HCT116 (cell line): Measurements from ENCODE around the gene MYH13. TPM values are rescaled to one million over a fixed set of nuclear protein-coding genes. Genes with fewer than 3 reads are reported as not detected.

Experiments used
- ATAC-seq: fragments of 200-7000 bp; cut with Tn5 transposase; 2 replicates; pipeline ENCODE4 v1.9.1; 2020; ENCODE audit warnings: mild to moderate bottlenecking, moderate library complexity
- BruUV-seq: library from RNA; stranded (reverse); fragments of 400-500 nt; replicated peaks from 2 replicates; lab custom pipeline; 2021; lab: Mats Ljungman, UMichigan
- CTCF ChIA-PET: fragments of 300-600 bp; sonication (Branson Sonifier 250); formaldehyde crosslinking; loops from one replicate; lab custom pipeline; 2021; ENCODE audit warnings: antibody characterized with exemption; lab: Charles Lee
- POLR2A ChIA-PET: fragments of 300-600, 350-600 bp; sonication (Branson Sonifier 250); formaldehyde crosslinking; loops from one replicate; lab custom pipeline; 2021; ENCODE audit warnings: antibody characterized with exemption; lab: Charles Lee
- RAD21 ChIA-PET, 2 experiments: fragments of 300-600 bp; sonication (Branson Sonifier 250); formaldehyde crosslinking; loops; one replicate each; lab custom pipeline; 2023; ENCODE audit warnings: low total read pairs in 2 of 2; ENCODE audit not compliant: uncharacterized antibody in 2 of 2, unreplicated experiment in 2 of 2, low non-redundant PET in 1 of 2; lab: Charles Lee
- DNase-seq: peaks from one replicate; pipeline ENCODE4 v3.0.0-alpha.2; 2010; ENCODE audit warnings: low read depth, low spot score
- H2AFZ ChIP-seq: fragments of 200-600 bp; shearing (Covaris generic), sonication (generic); 2 replicates; pipeline ENCODE4 v1.6.1; 2017; ENCODE audit warnings: low read depth, mixed run types, mixed read lengths, antibody characterized with exemption, low read length; ENCODE audit not compliant: poor library complexity, severe bottlenecking
- H3K27ac ChIP-seq: 2 replicates; pipeline ENCODE4 v1.5.1; 2012; ENCODE audit warnings: low read depth, low read length
- H3K27me3 ChIP-seq: fragments of 200-600 bp; sonication (generic); 2 replicates; pipeline ENCODE4 v1.6.1; 2016; ENCODE audit warnings: mixed run types, low read length, mixed read lengths; ENCODE audit not compliant: insufficient read depth
- H3K36me3 ChIP-seq, 2 experiments: fragments of 200-500 bp in 1 of 2; fragments of 200-600 bp in 1 of 2; sonication (Bioruptor generic) in 1 of 2; sonication (generic) in 1 of 2; 2 replicates each; pipeline versions ENCODE4 v1.5.1 to v1.6.1; 2014 to 2016; ENCODE audit warnings: low read length in 2 of 2, inconsistent platforms in 1 of 2, mixed read lengths in 1 of 2, mixed run types in 1 of 2; ENCODE audit not compliant: insufficient read depth in 2 of 2, control insufficient read depth in 1 of 2
- H3K4me1 ChIP-seq, 2 experiments: fragments of 200-600 bp in 1 of 2; sonication (generic) in 1 of 2; 2 replicates each; pipeline versions ENCODE4 v1.5.1 to v1.6.1; 2012 to 2017; ENCODE audit warnings: low read length in 2 of 2, inconsistent platforms in 1 of 2, mild to moderate bottlenecking in 1 of 2, mixed read lengths in 1 of 2, mixed run types in 1 of 2, moderate library complexity in 1 of 2; ENCODE audit not compliant: insufficient read depth in 2 of 2, control insufficient read depth in 1 of 2
- H3K4me2 ChIP-seq: fragments of 200-600 bp; sonication (generic); 2 replicates; pipeline ENCODE4 v1.6.1; 2017; ENCODE audit warnings: mixed run types, low read length, mixed read lengths
- H3K4me3 ChIP-seq, 2 experiments: fragments of 200-600 bp in 1 of 2; sonication (generic) in 1 of 2; replicated peaks in 1 of 2; 2 replicates each; pipeline ENCODE4 v1.5.1; 2011 to 2016; ENCODE audit warnings: low read length in 2 of 2, control low read depth in 1 of 2, low read depth in 1 of 2, mild to moderate bottlenecking in 1 of 2, mixed read lengths in 1 of 2, mixed run types in 1 of 2
- H3K79me2 ChIP-seq: fragments of 200-600 bp; sonication (generic); 2 replicates; pipeline ENCODE4 v1.6.1; 2017; ENCODE audit warnings: mild to moderate bottlenecking, mixed run types, low read length, moderate library complexity, mixed read lengths; ENCODE audit not compliant: insufficient read depth
- H3K9ac ChIP-seq: fragments of 200-600 bp; sonication (generic); 2 replicates; pipeline ENCODE4 v1.6.1; 2016; ENCODE audit warnings: low read length, mixed read lengths
- H3K9me2 ChIP-seq: fragments of 200-600 bp; sonication (generic), shearing (Covaris generic); 2 replicates; pipeline ENCODE4 v1.6.1; 2017; ENCODE audit warnings: mixed run types, mild to moderate bottlenecking, moderate library complexity; ENCODE audit not compliant: insufficient read depth
- H3K9me3 ChIP-seq, 2 experiments: fragments of 200-500 bp in 1 of 2; fragments of 200-600 bp in 1 of 2; sonication (Bioruptor generic) in 1 of 2; sonication (generic) in 1 of 2; 2 replicates each; pipeline ENCODE4 v1.6.1; 2014 to 2017; ENCODE audit warnings: low read length in 2 of 2, mixed read lengths in 2 of 2, inconsistent platforms in 1 of 2, low read depth in 1 of 2, mild to moderate bottlenecking in 1 of 2, mixed run types in 1 of 2, moderate library complexity in 1 of 2; ENCODE audit not compliant: control insufficient read depth in 1 of 2, insufficient read depth in 1 of 2
- H4K20me1 ChIP-seq: fragments of 200-600 bp; sonication (generic), shearing (Covaris generic); 2 replicates; pipeline ENCODE4 v1.6.1; 2017; ENCODE audit warnings: mixed run types, mild to moderate bottlenecking, moderate library complexity; ENCODE audit not compliant: insufficient read depth
- CEBPB ChIP-seq: IDR thresholded peaks from 2 replicates; pipeline ENCODE4 v1.6.1; 2012; ENCODE audit warnings: low read depth
- JUND ChIP-seq: IDR thresholded peaks from 2 replicates; pipeline ENCODE4 v1.6.1; 2012
- RAD21 ChIP-seq: IDR thresholded peaks from 2 replicates; pipeline ENCODE4 v1.6.1; 2012; ENCODE audit warnings: low read depth, mild to moderate bottlenecking
- SIN3A ChIP-seq: IDR thresholded peaks from 2 replicates; pipeline ENCODE4 v1.6.1; 2012; ENCODE audit warnings: low read depth
- TCF7L2 ChIP-seq: IDR thresholded peaks from 2 replicates; pipeline ENCODE4 v1.7.0; 2011; ENCODE audit warnings: borderline replicate concordance, inconsistent platforms; ENCODE audit not compliant: insufficient read depth, insufficient read length; ENCODE audit errors: extremely low read depth
- ZNF274 ChIP-seq: fragments of 200-500 bp; sonication (Bioruptor generic); IDR thresholded peaks from 2 replicates; pipeline ENCODE4 v1.6.1; 2014; ENCODE audit warnings: mild to moderate bottlenecking, low read depth, low read length, inconsistent platforms
- intact Hi-C: fragments of 100-400 bp; cut with micrococcal nuclease; formaldehyde crosslinking; loops from 2 replicates; pipeline ENCODE4 v1.10.0; 2022
- total RNA-seq: library from RNA; stranded (reverse); gene quantifications from one replicate; pipeline ENCODE4 v1.2.1, GENCODE V29; 2021; ENCODE audit not compliant: unreplicated experiment
- TF ChIP-seq, protein P1 (sequence below): IDR thresholded peaks from 2 replicates; pipeline ENCODE4 v1.6.1; 2012; ENCODE audit warnings: low read depth

Gene MYH13
- total RNA-seq, 1 experiment from 2014 or later: not detected

DNA sequence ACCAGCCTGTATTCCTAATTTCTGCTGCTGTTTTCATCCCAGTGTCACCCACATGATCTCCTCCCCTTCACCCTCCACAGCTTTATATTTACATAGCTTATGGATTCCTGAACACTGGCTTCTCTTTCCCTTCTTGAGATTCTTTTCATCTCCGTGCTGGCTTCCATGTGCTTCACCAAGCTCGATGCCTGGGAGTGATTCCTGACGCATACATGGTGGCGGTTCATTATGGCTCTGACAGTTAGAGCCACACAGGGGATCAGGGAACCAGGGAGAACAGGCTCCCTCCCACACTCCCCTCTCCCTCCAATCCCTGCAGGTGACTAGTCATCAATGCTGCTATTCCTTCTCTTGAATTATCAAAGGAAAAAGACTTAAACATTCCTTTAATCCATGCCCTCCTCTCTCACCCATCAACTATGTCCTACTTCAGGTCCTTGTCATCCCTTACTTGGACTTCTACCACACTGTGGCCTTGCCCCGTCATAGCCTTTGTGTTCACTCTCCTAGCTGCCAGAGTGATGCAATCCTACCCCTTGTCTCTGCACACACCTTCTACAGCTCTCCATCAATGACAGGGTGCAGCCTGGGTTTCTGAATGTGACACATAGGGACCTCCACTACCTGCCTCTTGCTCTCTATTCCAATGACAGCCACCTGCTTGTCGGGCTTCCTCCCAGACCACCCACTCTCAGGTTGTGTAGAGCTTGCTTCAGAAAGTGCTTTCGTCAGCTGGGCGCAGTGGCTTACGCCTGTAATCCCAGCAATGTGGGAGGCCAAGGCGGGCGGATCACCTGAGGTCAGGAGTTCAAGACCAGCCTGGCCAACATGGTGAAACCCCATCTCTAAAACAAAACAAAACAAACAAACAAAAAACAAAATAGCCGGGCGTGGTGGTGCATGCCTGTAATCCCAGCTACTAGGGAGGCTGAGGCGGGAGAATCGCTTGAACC lies 43.6 kb downstream of the MYH13 start:
- TF ChIP-seq ZNF274 (no peak), RAD21 (no peak), CEBPB (no peak), TCF7L2 (no peak), JUND (no peak), SIN3A (no peak)
- TF ChIP-seq, protein P1, sequence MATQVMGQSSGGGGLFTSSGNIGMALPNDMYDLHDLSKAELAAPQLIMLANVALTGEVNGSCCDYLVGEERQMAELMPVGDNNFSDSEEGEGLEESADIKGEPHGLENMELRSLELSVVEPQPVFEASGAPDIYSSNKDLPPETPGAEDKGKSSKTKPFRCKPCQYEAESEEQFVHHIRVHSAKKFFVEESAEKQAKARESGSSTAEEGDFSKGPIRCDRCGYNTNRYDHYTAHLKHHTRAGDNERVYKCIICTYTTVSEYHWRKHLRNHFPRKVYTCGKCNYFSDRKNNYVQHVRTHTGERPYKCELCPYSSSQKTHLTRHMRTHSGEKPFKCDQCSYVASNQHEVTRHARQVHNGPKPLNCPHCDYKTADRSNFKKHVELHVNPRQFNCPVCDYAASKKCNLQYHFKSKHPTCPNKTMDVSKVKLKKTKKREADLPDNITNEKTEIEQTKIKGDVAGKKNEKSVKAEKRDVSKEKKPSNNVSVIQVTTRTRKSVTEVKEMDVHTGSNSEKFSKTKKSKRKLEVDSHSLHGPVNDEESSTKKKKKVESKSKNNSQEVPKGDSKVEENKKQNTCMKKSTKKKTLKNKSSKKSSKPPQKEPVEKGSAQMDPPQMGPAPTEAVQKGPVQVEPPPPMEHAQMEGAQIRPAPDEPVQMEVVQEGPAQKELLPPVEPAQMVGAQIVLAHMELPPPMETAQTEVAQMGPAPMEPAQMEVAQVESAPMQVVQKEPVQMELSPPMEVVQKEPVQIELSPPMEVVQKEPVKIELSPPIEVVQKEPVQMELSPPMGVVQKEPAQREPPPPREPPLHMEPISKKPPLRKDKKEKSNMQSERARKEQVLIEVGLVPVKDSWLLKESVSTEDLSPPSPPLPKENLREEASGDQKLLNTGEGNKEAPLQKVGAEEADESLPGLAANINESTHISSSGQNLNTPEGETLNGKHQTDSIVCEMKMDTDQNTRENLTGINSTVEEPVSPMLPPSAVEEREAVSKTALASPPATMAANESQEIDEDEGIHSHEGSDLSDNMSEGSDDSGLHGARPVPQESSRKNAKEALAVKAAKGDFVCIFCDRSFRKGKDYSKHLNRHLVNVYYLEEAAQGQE: no peak
- Histone ChIP-seq H3K36me3 (no peaks in the 10 kb centered on the region), H3K4me2 (no peak overlapping the region), H3K27me3 (no peaks in the 10 kb centered on the region), H2AFZ (no peak overlapping the region), H3K4me1 (no peaks in the 10 kb centered on the region), H4K20me1 (no peaks in the 10 kb centered on the region), H3K9me2 (no peaks in the 10 kb centered on the region), H3K4me3 (no peak overlapping the region), H3K9me3 (no peaks in the 10 kb centered on the region), H3K79me2 (no peaks in the 10 kb centered on the region), H3K27ac (no peak overlapping the region), H3K9ac (no peak overlapping the region)
- RAD21 ChIA-PET: interaction anchor here (0.6 to 1.3 kb wide), 3 partner anchors 285 to 286 kb away, joined by 3 to 6 read pairs (median 4); no protein-coding TSS in a partner anchor
- no peak for DNase-seq
- CTCF ChIA-PET: interaction anchor here (0.8 to 6.5 kb wide), 3 partner anchors 13 to 286 kb away, joined by 3 to 131 read pairs (median 4); no protein-coding TSS in a partner anchor
- no TSS peak for BruUV-seq
- POLR2A ChIA-PET: no interaction called here
- intact Hi-C loops: no loop called here
- no peak for ATAC-seq
